Measurements from ENCODE around the gene CNMD.

DNA sequence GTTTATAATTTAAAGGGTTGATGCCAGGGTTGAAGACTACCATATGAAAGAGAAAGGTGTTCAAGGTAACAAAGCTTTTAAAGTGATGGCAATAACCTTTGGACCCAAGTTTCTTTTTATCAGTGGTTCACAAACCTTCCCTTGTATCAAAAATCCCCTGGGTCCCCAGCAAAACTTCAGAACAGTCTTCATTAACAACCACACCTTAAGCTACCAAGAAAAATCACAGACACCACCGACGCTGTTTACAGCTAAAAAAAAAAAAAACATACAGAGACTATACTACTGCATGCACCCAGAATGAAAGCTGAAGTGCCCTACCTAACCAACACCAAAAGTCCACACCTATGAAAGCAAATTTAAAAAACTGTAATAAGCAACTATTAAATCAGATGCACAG lies 13.4 kb downstream of the CNMD start:
- no peak for TF ChIP-seq SMC3 (conservative IDR thresholded peaks at IDR 0.05; ENCODE audit: poor library complexity)
- TF ChIP-seq, protein P1, sequence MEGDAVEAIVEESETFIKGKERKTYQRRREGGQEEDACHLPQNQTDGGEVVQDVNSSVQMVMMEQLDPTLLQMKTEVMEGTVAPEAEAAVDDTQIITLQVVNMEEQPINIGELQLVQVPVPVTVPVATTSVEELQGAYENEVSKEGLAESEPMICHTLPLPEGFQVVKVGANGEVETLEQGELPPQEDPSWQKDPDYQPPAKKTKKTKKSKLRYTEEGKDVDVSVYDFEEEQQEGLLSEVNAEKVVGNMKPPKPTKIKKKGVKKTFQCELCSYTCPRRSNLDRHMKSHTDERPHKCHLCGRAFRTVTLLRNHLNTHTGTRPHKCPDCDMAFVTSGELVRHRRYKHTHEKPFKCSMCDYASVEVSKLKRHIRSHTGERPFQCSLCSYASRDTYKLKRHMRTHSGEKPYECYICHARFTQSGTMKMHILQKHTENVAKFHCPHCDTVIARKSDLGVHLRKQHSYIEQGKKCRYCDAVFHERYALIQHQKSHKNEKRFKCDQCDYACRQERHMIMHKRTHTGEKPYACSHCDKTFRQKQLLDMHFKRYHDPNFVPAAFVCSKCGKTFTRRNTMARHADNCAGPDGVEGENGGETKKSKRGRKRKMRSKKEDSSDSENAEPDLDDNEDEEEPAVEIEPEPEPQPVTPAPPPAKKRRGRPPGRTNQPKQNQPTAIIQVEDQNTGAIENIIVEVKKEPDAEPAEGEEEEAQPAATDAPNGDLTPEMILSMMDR (IDR thresholded peaks at IDR 0.05; ENCODE audit: poor library complexity, severe bottlenecking), result no peak

All from neural cell (in vitro differentiated cells).